Globus pallidus (tissue), 1 donor: ENCODE data around the gene CD9.
"Not testable (repeated sequence)": the region's sequence is repeated elsewhere in the genome, so short reads cannot be mapped to it uniquely, and the experiment has no call there.

Experiments used
- DNase-seq: peaks from one replicate; pipeline ENCODE4 v3.0.0-alpha.2; 2015; ENCODE audit warnings: low spot score

The CD9 gene

GRCh38 chr12:6200256-6201212, at the start of gene CD9:
Gene CD9, plus strand, starts transcription at chr12:6200400. Its CDS starts 100 bp downstream, at chr12:6200500.
- DNase-seq: no peak

- DNase-seq: no peak
Measured at GRCh38 chr12:6154730-6155459, 45.3 kb upstream of the CD9 start.

GRCh38 chr12:6157482-6157881, 42.7 kb upstream of the CD9 start:
- DNase-seq: no peak

GRCh38 chr12:6158255-6158654, 41.9 kb upstream of the CD9 start:
- no peak for DNase-seq

GRCh38 chr12:6158749-6159148, 41.5 kb upstream of the CD9 start:
- DNase-seq: no peak

GRCh38 chr12:6159166-6160011, 40.8 kb upstream of the CD9 start:
- DNase-seq: not testable (repeated sequence)

GRCh38 chr12:6160049-6160649, 40.1 kb upstream of the CD9 start:
- DNase-seq: not testable (repeated sequence)

GRCh38 chr12:6161124-6161882, 38.9 kb upstream of the CD9 start:
- no peak for DNase-seq

- DNase-seq: no peak
Measured at GRCh38 chr12:6163416-6164060, 36.7 kb upstream of the CD9 start.

GRCh38 chr12:6165395-6165794, 34.8 kb upstream of the CD9 start:
- DNase-seq: no peak

GRCh38 chr12:6166808-6167207, 33.4 kb upstream of the CD9 start:
- no peak for DNase-seq

- DNase-seq: peak; percentile 56
Measured at GRCh38 chr12:6167327-6168280, 32.6 kb upstream of the CD9 start.

- DNase-seq: no peak
Measured at GRCh38 chr12:6171409-6172015, 28.7 kb upstream of the CD9 start.

- no peak for DNase-seq
Measured at GRCh38 chr12:6172086-6172485, 28.1 kb upstream of the CD9 start.

- DNase-seq: no peak
Measured at GRCh38 chr12:6172862-6173261, 27.3 kb upstream of the CD9 start.

- no peak for DNase-seq
Measured at GRCh38 chr12:6177642-6178358, 22.4 kb upstream of the CD9 start.

- DNase-seq: no peak
Measured at GRCh38 chr12:6178981-6179761, 21.0 kb upstream of the CD9 start.
